Stimulated activated CD8-positive, alpha-beta memory T cell treated with anti-CD3 and anti-CD28 coated beads, Interleukin-2, amount 100 ng/mL, for 1 hour (primary cell): ENCODE data around the gene COPZ2.
"Not testable (repeated sequence)": the region's sequence is repeated elsewhere in the genome, so short reads cannot be mapped to it uniquely, and the experiment has no call there.

ENCODE experiments used
- DNase-seq, 2 donors: peaks; one replicate each; pipeline ENCODE4 v3.0.0-alpha.2; 2020; ENCODE audit warnings: low read depth in 2 of 2

The COPZ2 gene

GRCh38 chr17:48037036-48037837 is at the start of gene COPZ2:
COPZ2 (minus strand) TSS chr17:48037797; CDS start chr17:48037777, 20 bp downstream.
- peak in 1 of 2 donors; percentile 47 for DNase-seq

GRCh38 chr17:48084932-48085331 is 47.3 kb upstream of the COPZ2 start:
- no peak for DNase-seq

- DNase-seq, result no peak
These were observed 44.3 kb upstream of the COPZ2 start for GRCh38 chr17:48081858-48082257.

GRCh38 chr17:48077152-48077551 is 39.6 kb upstream of the COPZ2 start:
- not testable (repeated sequence) for DNase-seq

- peak; percentile 51 to 53 for DNase-seq
These were observed 36.9 kb upstream of the COPZ2 start for GRCh38 chr17:48074322-48075081.

GRCh38 chr17:48073566-48074094 is 36.0 kb upstream of the COPZ2 start:
- DNase-seq, result not testable (repeated sequence)

- not testable (repeated sequence) for DNase-seq
These were observed 35.2 kb upstream of the COPZ2 start for GRCh38 chr17:48072811-48073210.

GRCh38 chr17:48071654-48072053 is 34.1 kb upstream of the COPZ2 start:
- no peak for DNase-seq

GRCh38 chr17:48070195-48070594 is 32.6 kb upstream of the COPZ2 start:
- DNase-seq, result no peak

GRCh38 chr17:48068491-48068961 is 30.9 kb upstream of the COPZ2 start:
- no peak for DNase-seq

GRCh38 chr17:48067808-48068207 is 30.2 kb upstream of the COPZ2 start:
- DNase-seq, result not testable (repeated sequence)

- no peak for DNase-seq
These were observed 29.6 kb upstream of the COPZ2 start for GRCh38 chr17:48067245-48067644.

- no peak for DNase-seq
These were observed 29.1 kb upstream of the COPZ2 start for GRCh38 chr17:48066656-48067055.

- DNase-seq, result no peak
These were observed 28.6 kb upstream of the COPZ2 start for GRCh38 chr17:48066192-48066591.

- no peak for DNase-seq
These were observed 27.0 kb upstream of the COPZ2 start for GRCh38 chr17:48064638-48065037.

GRCh38 chr17:48062273-48062672 is 24.7 kb upstream of the COPZ2 start:
- DNase-seq, result no peak

GRCh38 chr17:48060249-48060648 is 22.7 kb upstream of the COPZ2 start:
- DNase-seq, result no peak

GRCh38 chr17:48059125-48059668 is 21.6 kb upstream of the COPZ2 start:
- no peak for DNase-seq

GRCh38 chr17:48058393-48059124 is 21.0 kb upstream of the COPZ2 start:
- no peak for DNase-seq

GRCh38 chr17:48057626-48058025 is 20.0 kb upstream of the COPZ2 start:
- DNase-seq, result no peak

GRCh38 chr17:48056879-48057278 is 19.3 kb upstream of the COPZ2 start:
- DNase-seq, result no peak
